ENCODE results near the gene AP4B1. TPM values are rescaled to one million over a fixed set of nuclear protein-coding genes. Genes with fewer than 3 reads are reported as not detected.

The AP4B1 gene
- total RNA-seq, 2 experiments from 2014 or later = 44.1 to 48.0 TPM

GRCh38 chr1:113912594-113913311, 8.2 kb upstream of the AP4B1 start:
- DNase-seq = no peak

GRCh38 chr1:113905435-113905861, 849 bp upstream of the AP4B1 start:
- DNase-seq (peak in 1 of 14 experiments; percentile 1), ATAC-seq (ENCODE audit: poor library complexity) (peak; percentile 0)
- TF ChIP-seq, protein P1, sequence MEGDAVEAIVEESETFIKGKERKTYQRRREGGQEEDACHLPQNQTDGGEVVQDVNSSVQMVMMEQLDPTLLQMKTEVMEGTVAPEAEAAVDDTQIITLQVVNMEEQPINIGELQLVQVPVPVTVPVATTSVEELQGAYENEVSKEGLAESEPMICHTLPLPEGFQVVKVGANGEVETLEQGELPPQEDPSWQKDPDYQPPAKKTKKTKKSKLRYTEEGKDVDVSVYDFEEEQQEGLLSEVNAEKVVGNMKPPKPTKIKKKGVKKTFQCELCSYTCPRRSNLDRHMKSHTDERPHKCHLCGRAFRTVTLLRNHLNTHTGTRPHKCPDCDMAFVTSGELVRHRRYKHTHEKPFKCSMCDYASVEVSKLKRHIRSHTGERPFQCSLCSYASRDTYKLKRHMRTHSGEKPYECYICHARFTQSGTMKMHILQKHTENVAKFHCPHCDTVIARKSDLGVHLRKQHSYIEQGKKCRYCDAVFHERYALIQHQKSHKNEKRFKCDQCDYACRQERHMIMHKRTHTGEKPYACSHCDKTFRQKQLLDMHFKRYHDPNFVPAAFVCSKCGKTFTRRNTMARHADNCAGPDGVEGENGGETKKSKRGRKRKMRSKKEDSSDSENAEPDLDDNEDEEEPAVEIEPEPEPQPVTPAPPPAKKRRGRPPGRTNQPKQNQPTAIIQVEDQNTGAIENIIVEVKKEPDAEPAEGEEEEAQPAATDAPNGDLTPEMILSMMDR (IDR thresholded peaks at IDR 0.05) = no peak
- Histone ChIP-seq H3K4me1 (ENCODE audit: insufficient read depth, low read length) (peaks cover 46% of the 10 kb centered on the region), H3K27ac (ENCODE audit: low read depth in 1 of 2, low read length in 2 of 2) (peak overlapping the region; percentile 86 to 89), H3K9me3 (ENCODE audit: control insufficient read depth in 1 of 2, insufficient read depth in 1 of 2, low read length in 2 of 2) (no peaks in the 10 kb centered on the region), H3K36me3 (ENCODE audit: insufficient read depth, low read length) (peaks cover 33% of the 10 kb centered on the region), H3K27me3 (ENCODE audit: control insufficient read depth in 1 of 2, insufficient read depth in 2 of 2, low read length in 2 of 2) (no peaks in the 10 kb centered on the region), H3K4me3 (ENCODE audit: low read length) (peak overlapping the region; percentile 96)
- no peaks in the 10 kb centered on the region for H3K9me3 Mint-ChIP-seq
- ChIA-PET CTCF (interaction anchor here (0.5 to 6.1 kb wide), 10 partner anchors 24 to 766 kb away, joined by 3 to 60 read pairs (median 4); partner anchors contain the start of gene HIPK1), POLR2A (interaction anchor here (0.6 to 5.3 kb wide), 13 partner anchors 13 to 1510 kb away, joined by 3 to 256 read pairs (median 9); partner anchors contain the start of genes CSDE1, HIPK1 and RSBN1)
- intact Hi-C loops (cut with DNase I, micrococcal nuclease) = loop anchor here (1.0 to 2.0 kb wide), 4 partner anchors 24 to 91 kb away; partner anchors contain the start of genes HIPK1 (in 2 of the 2) and PTPN22 (in 2 of the 2)
- H3K4me3 Mint-ChIP-seq = peak overlapping the region; percentile 99
- peak overlapping the region; percentile 98 for H3K27ac Mint-ChIP-seq
- peaks cover 50% of the 10 kb centered on the region for H3K4me1 Mint-ChIP-seq (ENCODE audit: low read depth)
- H3K36me3 Mint-ChIP-seq (ENCODE audit: low read depth) = peaks cover 59% of the 10 kb centered on the region
- H3K27me3 Mint-ChIP-seq = no peaks in the 10 kb centered on the region

More at GRCh38 chr1:113912594-113913311, 8.2 kb upstream of the AP4B1 start:
- H3K27me3 Mint-ChIP-seq = no peaks in the 10 kb centered on the region
- TF ChIP-seq, protein P1 (IDR thresholded peaks at IDR 0.05) = no peak
- H3K27me3 ChIP-seq (ENCODE audit: control insufficient read depth in 1 of 2, insufficient read depth in 2 of 2, low read length in 2 of 2) = no peaks in the 10 kb centered on the region
- H3K9me3 Mint-ChIP-seq = no peaks in the 10 kb centered on the region
- H3K4me1 ChIP-seq (ENCODE audit: insufficient read depth, low read length) = no peaks in the 10 kb centered on the region
- ATAC-seq (ENCODE audit: poor library complexity) = no peak
- CTCF ChIA-PET = interaction anchor here (1.1 kb wide), 1 partner anchor 16 kb away, joined by 4 read pairs; the partner anchor contains the start of gene HIPK1
- H3K4me3 ChIP-seq (ENCODE audit: low read length) = no peak overlapping the region
- no peaks in the 10 kb centered on the region for H3K9me3 ChIP-seq (ENCODE audit: control insufficient read depth in 1 of 2, insufficient read depth in 1 of 2, low read length in 2 of 2)
- peaks cover 43% of the 10 kb centered on the region for H3K36me3 Mint-ChIP-seq (ENCODE audit: low read depth)
- no peaks in the 10 kb centered on the region for H3K4me1 Mint-ChIP-seq (ENCODE audit: low read depth)
- intact Hi-C loops (cut with DNase I, micrococcal nuclease) = no loop called here
- H3K36me3 ChIP-seq (ENCODE audit: insufficient read depth, low read length) = peaks cover 41% of the 10 kb centered on the region
- POLR2A ChIA-PET = interaction anchor here (1.0 to 2.0 kb wide), 2 partner anchors 8 to 16 kb away, joined by 3 to 7 read pairs; partner anchors contain the start of genes AP4B1 and HIPK1
- H3K27ac ChIP-seq (ENCODE audit: low read depth in 1 of 2, low read length in 2 of 2) = no peak overlapping the region
- H3K4me3 Mint-ChIP-seq = no peak overlapping the region
- no peak overlapping the region for H3K27ac Mint-ChIP-seq

DNA sequence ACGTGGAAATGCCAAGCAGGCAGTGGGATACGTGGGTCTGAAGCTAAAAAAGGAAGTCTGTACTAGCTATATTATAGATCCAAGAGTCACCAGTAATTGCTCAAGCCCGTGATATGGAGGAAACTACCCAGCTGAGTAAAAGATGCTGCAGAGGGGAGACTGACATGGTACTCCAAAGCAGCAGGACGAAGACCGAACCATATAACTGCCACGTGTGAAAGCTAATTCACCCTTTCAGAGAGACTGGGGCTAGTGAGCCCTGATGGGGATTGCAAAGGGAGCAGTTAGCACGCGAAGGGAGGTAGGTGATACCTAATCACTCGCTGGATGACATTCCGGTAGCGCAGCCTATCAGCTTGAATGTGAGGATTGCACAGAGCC, 316 bp downstream of the AP4B1 start:
- Histone ChIP-seq H3K36me3 (ENCODE audit: insufficient read depth, low read length) (peaks cover 37% of the 10 kb centered on the region), H3K27me3 (ENCODE audit: control insufficient read depth in 1 of 2, insufficient read depth in 2 of 2, low read length in 2 of 2) (no peaks in the 10 kb centered on the region), H3K4me3 (ENCODE audit: low read length) (peak overlapping the region; percentile 96), H3K9me3 (ENCODE audit: control insufficient read depth in 1 of 2, insufficient read depth in 1 of 2, low read length in 2 of 2) (no peaks in the 10 kb centered on the region), H3K4me1 (ENCODE audit: insufficient read depth, low read length) (peaks cover 46% of the 10 kb centered on the region), H3K27ac (ENCODE audit: low read depth in 1 of 2, low read length in 2 of 2) (peak overlapping the region; percentile 86 to 89)
- no peaks in the 10 kb centered on the region for H3K9me3 Mint-ChIP-seq
- intact Hi-C loops (cut with DNase I, micrococcal nuclease) = loop anchor here in 1 of 2 experiments (2.0 kb wide), 1 partner anchor 89 kb away; no protein-coding TSS in a partner anchor
- ChIA-PET POLR2A (interaction anchor here (0.6 to 5.3 kb wide), 28 partner anchors 9 to 1285 kb away, joined by 3 to 256 read pairs (median 6); partner anchors contain the start of genes CAPZA1, CSDE1, HIPK1 and LRIG2), CTCF (interaction anchor here (0.9 to 6.1 kb wide), 15 partner anchors 18 to 831 kb away, joined by 3 to 60 read pairs (median 4); partner anchors contain the start of genes HIPK1 and LRIG2)
- peak; percentile 52 for ATAC-seq (ENCODE audit: poor library complexity)
- H3K4me1 Mint-ChIP-seq (ENCODE audit: low read depth) = peaks cover 56% of the 10 kb centered on the region
- DNase-seq = peak in 2 of 14 experiments; percentile 52 to 53
- peak overlapping the region; percentile 98 for H3K27ac Mint-ChIP-seq
- H3K36me3 Mint-ChIP-seq (ENCODE audit: low read depth) = peaks cover 64% of the 10 kb centered on the region
- H3K4me3 Mint-ChIP-seq = peak overlapping the region; percentile 99
- TF ChIP-seq, protein P1 (IDR thresholded peaks at IDR 0.05) = no peak
- H3K27me3 Mint-ChIP-seq = no peaks in the 10 kb centered on the region
